HEK293T (cell line): ENCODE data around the gene CAPN2.

Experiments used
- BHLHE40 ChIP-seq: fragments of 450-650 bp; IDR thresholded peaks from 2 replicates; pipeline ENCODE4 v1.6.1; 2016; ENCODE audit warnings: mild to moderate bottlenecking, moderate library complexity, borderline replicate concordance
- ELF4 ChIP-seq: fragments of 450-650 bp; IDR thresholded peaks from 2 replicates; pipeline ENCODE4 v1.6.1; 2017; ENCODE audit warnings: antibody characterized with exemption
- LEF1 ChIP-seq: fragments of 450-650 bp; IDR thresholded peaks from 2 replicates; pipeline ENCODE4 v1.6.1; 2017; ENCODE audit warnings: mild to moderate bottlenecking, borderline replicate concordance
- SP1 ChIP-seq: fragments of 450-650 bp; IDR thresholded peaks from 2 replicates; pipeline ENCODE4 v1.6.1; 2017

DNA sequence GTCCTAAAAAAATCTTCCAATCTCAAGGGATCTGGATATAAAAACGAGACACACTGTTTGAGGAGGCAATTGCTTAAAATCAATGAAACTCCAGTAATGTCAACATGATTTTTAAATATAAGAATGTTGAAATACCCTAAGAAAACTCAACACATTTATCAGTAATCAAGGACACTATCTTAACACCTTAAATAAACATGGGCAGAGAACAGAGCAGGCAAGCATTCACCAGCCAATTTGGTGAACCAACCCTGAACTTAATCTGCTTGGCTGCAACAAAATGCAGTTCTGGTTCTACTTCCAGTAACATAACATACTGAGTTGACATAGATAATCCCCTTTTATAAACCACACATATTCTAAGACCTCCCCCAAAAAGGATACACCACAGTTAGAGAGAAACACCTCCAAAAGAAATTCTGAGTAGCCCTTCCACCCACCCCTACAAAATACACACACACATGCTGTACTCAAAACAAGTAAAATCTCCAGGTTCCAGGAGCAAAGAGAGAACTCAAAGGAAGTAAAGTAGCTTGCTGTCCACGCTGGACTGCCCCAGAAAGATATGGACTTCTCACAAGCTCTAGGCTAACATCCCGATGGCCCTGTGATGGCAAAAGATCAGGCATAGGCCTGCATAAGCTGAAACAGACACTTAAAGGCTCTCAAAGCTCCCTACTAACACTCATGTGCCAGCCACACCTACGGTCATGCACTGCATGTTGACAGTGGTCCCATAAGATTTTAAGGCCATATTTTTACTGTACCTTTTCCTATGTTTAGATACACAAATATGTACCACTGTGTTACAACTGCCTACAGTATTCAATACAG, 102.9 kb downstream of the CAPN2 start:
- no peak for TF ChIP-seq LEF1
- no peak for TF ChIP-seq BHLHE40
- no peak for TF ChIP-seq SP1
- no peak for TF ChIP-seq ELF4
